Measurements from ENCODE around the gene TESMIN. TPM values are rescaled to one million over a fixed set of nuclear protein-coding genes. Genes with fewer than 3 reads are reported as not detected.

TESMIN gene
- total RNA-seq, result 1.2 TPM

GRCh38 chr11:68751331-68751856 lies at the start of gene TESMIN:
Gene TESMIN, minus strand, starts transcription at chr11:68751520. Its CDS starts 860 bp downstream, at chr11:68750660.
- DNase-seq (ENCODE audit: low spot score in 2 of 2) (peak; percentile 68 to 84), FAIRE-seq (no peak)

GRCh38 chr11:68798221-68798813 lies 47.0 kb upstream of the TESMIN start:
- DNase-seq (ENCODE audit: low spot score in 2 of 2), result no peak
- FAIRE-seq, result no peak

- DNase-seq (ENCODE audit: low spot score in 2 of 2), result no peak
Measured at GRCh38 chr11:68796801-68797200, 45.5 kb upstream of the TESMIN start.

GRCh38 chr11:68792400-68792966 lies 41.2 kb upstream of the TESMIN start:
- DNase-seq (ENCODE audit: low spot score in 2 of 2) (no peak), FAIRE-seq (no peak)

More at GRCh38 chr11:68796801-68797200, 45.5 kb upstream of the TESMIN start:
- no peak for FAIRE-seq

- no peak for FAIRE-seq
Measured at GRCh38 chr11:68784653-68785052, 33.3 kb upstream of the TESMIN start.

GRCh38 chr11:68783216-68783821 lies 32.0 kb upstream of the TESMIN start:
- FAIRE-seq (no peak), DNase-seq (ENCODE audit: low spot score in 2 of 2) (no peak)

More at GRCh38 chr11:68784653-68785052, 33.3 kb upstream of the TESMIN start:
- DNase-seq (ENCODE audit: low spot score in 2 of 2), result no peak

- DNase-seq (ENCODE audit: low spot score in 2 of 2) (no peak), FAIRE-seq (no peak)
Measured at GRCh38 chr11:68782711-68783110, 31.4 kb upstream of the TESMIN start.

- FAIRE-seq, result no peak
- no peak for DNase-seq (ENCODE audit: low spot score in 2 of 2)
Measured at GRCh38 chr11:68780829-68781228, 29.5 kb upstream of the TESMIN start.

GRCh38 chr11:68778205-68778604 lies 26.9 kb upstream of the TESMIN start:
- DNase-seq (ENCODE audit: low spot score in 2 of 2) (no peak), FAIRE-seq (no peak)

- no peak for DNase-seq (ENCODE audit: low spot score in 2 of 2)
- FAIRE-seq, result no peak
Measured at GRCh38 chr11:68776442-68777235, 25.3 kb upstream of the TESMIN start.

- FAIRE-seq (no peak), DNase-seq (ENCODE audit: low spot score in 2 of 2) (no peak)
Measured at GRCh38 chr11:68775951-68776388, 24.6 kb upstream of the TESMIN start.

- FAIRE-seq (no peak), DNase-seq (ENCODE audit: low spot score in 2 of 2) (no peak)
Measured at GRCh38 chr11:68774194-68774585, 22.9 kb upstream of the TESMIN start.

GRCh38 chr11:68773521-68774193 lies 22.3 kb upstream of the TESMIN start:
- no peak for FAIRE-seq
- DNase-seq (ENCODE audit: low spot score in 2 of 2), result no peak

GRCh38 chr11:68772936-68773335 lies 21.6 kb upstream of the TESMIN start:
- DNase-seq (ENCODE audit: low spot score in 2 of 2), result no peak
- FAIRE-seq, result no peak

- DNase-seq (ENCODE audit: low spot score in 2 of 2), result no peak
- no peak for FAIRE-seq
Measured at GRCh38 chr11:68770781-68771180, 19.5 kb upstream of the TESMIN start.

- FAIRE-seq, result no peak
- DNase-seq (ENCODE audit: low spot score in 2 of 2), result no peak
Measured at GRCh38 chr11:68767672-68768071, 16.4 kb upstream of the TESMIN start.

- no peak for DNase-seq (ENCODE audit: low spot score in 2 of 2)
- no peak for FAIRE-seq
Measured at GRCh38 chr11:68766786-68767185, 15.5 kb upstream of the TESMIN start.

GRCh38 chr11:68764746-68765145 lies 13.4 kb upstream of the TESMIN start:
- DNase-seq (ENCODE audit: low spot score in 2 of 2) (no peak), FAIRE-seq (no peak)

GRCh38 chr11:68763926-68764657 lies 12.8 kb upstream of the TESMIN start:
- DNase-seq (ENCODE audit: low spot score in 2 of 2) (no peak), FAIRE-seq (no peak)

All from frontal cortex (tissue), 4 donors.